Upper lobe of right lung (tissue), 1 donor: Measurements from ENCODE around the gene UNC5A. TPM values are rescaled to one million over a fixed set of nuclear protein-coding genes. Genes with fewer than 3 reads are reported as not detected.

Experiments used
- ATAC-seq: fragments of 200-7000 bp; cut with Tn5 transposase; one replicate; pipeline ENCODE4 v1.9.1; 2020; ENCODE audit warnings: mild to moderate bottlenecking, moderate library complexity
- DNase-seq: peaks from one replicate; pipeline ENCODE4 v3.0.0-alpha.2; 2020
- H3K27ac ChIP-seq: fragments of 200-600 bp; one replicate; pipeline ENCODE4 v1.8.0; 2022
- H3K27me3 ChIP-seq: fragments of 200-600 bp; one replicate; pipeline ENCODE4 v1.8.0; 2022; ENCODE audit warnings: mild to moderate bottlenecking
- H3K36me3 ChIP-seq: fragments of 200-600 bp; one replicate; pipeline ENCODE4 v1.8.0; 2022
- H3K4me1 ChIP-seq: fragments of 200-600 bp; one replicate; pipeline ENCODE4 v1.8.0; 2022
- H3K4me3 ChIP-seq: fragments of 200-600 bp; one replicate; pipeline ENCODE4 v1.8.0; 2022; ENCODE audit warnings: mild to moderate bottlenecking
- H3K9me3 ChIP-seq: fragments of 200-600 bp; one replicate; pipeline ENCODE4 v1.8.0; 2022
- CTCF ChIP-seq: fragments of 200-600 bp; IDR thresholded peaks from one replicate; pipeline ENCODE4 v1.8.0; 2022; ENCODE audit warnings: antibody characterized with exemption
- intact Hi-C: fragments of 100-400 bp; cut with DNase I; formaldehyde crosslinking; loops from one replicate; pipeline ENCODE4 v1.11.0; 2022
- total RNA-seq: library from RNA; stranded (reverse); fragmentation: NEBNext Ultra II Directional; extraction: Animal tissue kit (Norgen Biotek cat#: 25700); gene quantifications from one replicate; pipeline ENCODE4 v1.2.1, GENCODE V29; 2021
- donor health status: DM: no; HTN: yes; CAD: no; lungs with severe emphysema.

The UNC5A gene
- total RNA-seq, 1 donor from 2014 or later = 0.46 TPM

GRCh38 chr5:176769911-176770310, 40.4 kb upstream of the UNC5A start:
- intact Hi-C loops = no loop called here
- Histone ChIP-seq H3K27me3 (peaks cover 23% of the 10 kb centered on the region), H3K9me3 (no peaks in the 10 kb centered on the region), H3K4me3 (no peak overlapping the region), H3K27ac (no peak overlapping the region), H3K36me3 (no peaks in the 10 kb centered on the region), H3K4me1 (no peaks in the 10 kb centered on the region)
- ATAC-seq (no peak), DNase-seq (peak; percentile 37)
- TF ChIP-seq CTCF = no peak

GRCh38 chr5:176770431-176770830, 39.9 kb upstream of the UNC5A start:
- TF ChIP-seq CTCF = no peak
- Histone ChIP-seq H3K9me3 (no peaks in the 10 kb centered on the region), H3K4me3 (no peak overlapping the region), H3K27me3 (peaks cover 23% of the 10 kb centered on the region), H3K4me1 (no peaks in the 10 kb centered on the region), H3K36me3 (no peaks in the 10 kb centered on the region), H3K27ac (no peak overlapping the region)
- intact Hi-C loops = no loop called here
- ATAC-seq (no peak), DNase-seq (peak; percentile 7)

GRCh38 chr5:176771102-176771845, 39.1 kb upstream of the UNC5A start:
- no peaks in the 10 kb centered on the region for H3K4me1 ChIP-seq
- intact Hi-C loops = no loop called here
- H3K4me3 ChIP-seq = no peak overlapping the region
- H3K27ac ChIP-seq = no peak overlapping the region
- TF ChIP-seq CTCF = no peak
- no peaks in the 10 kb centered on the region for H3K36me3 ChIP-seq
- no peaks in the 10 kb centered on the region for H3K9me3 ChIP-seq
- no peak for ATAC-seq
- peak; percentile 33 for DNase-seq
- peaks cover 29% of the 10 kb centered on the region for H3K27me3 ChIP-seq

GRCh38 chr5:176772271-176773210, 37.8 kb upstream of the UNC5A start:
- Histone ChIP-seq H3K36me3 (no peaks in the 10 kb centered on the region), H3K27ac (no peak overlapping the region), H3K27me3 (peaks cover 25% of the 10 kb centered on the region), H3K4me3 (no peak overlapping the region), H3K9me3 (no peaks in the 10 kb centered on the region), H3K4me1 (no peaks in the 10 kb centered on the region)
- intact Hi-C loops = no loop called here
- DNase-seq (peak; percentile 21), ATAC-seq (no peak)
- no peak for TF ChIP-seq CTCF

GRCh38 chr5:176773408-176774035, 36.8 kb upstream of the UNC5A start:
- Histone ChIP-seq H3K9me3 (no peaks in the 10 kb centered on the region), H3K4me3 (no peak overlapping the region), H3K27ac (no peak overlapping the region), H3K36me3 (no peaks in the 10 kb centered on the region), H3K4me1 (no peaks in the 10 kb centered on the region), H3K27me3 (peaks cover 18% of the 10 kb centered on the region)
- ATAC-seq = no peak
- DNase-seq = peak; percentile 17
- no peak for TF ChIP-seq CTCF
- intact Hi-C loops = no loop called here
